T-helper 9 cell (primary cell): ENCODE results near the gene ATG2A.
A peak's percentile ranks its signal among the peaks of the same experiment; 100 is the strongest.

ENCODE experiments used
- DNase-seq: peaks from one replicate; pipeline ENCODE4 v3.0.0-alpha.2; 2020

ATG2A gene

DNA sequence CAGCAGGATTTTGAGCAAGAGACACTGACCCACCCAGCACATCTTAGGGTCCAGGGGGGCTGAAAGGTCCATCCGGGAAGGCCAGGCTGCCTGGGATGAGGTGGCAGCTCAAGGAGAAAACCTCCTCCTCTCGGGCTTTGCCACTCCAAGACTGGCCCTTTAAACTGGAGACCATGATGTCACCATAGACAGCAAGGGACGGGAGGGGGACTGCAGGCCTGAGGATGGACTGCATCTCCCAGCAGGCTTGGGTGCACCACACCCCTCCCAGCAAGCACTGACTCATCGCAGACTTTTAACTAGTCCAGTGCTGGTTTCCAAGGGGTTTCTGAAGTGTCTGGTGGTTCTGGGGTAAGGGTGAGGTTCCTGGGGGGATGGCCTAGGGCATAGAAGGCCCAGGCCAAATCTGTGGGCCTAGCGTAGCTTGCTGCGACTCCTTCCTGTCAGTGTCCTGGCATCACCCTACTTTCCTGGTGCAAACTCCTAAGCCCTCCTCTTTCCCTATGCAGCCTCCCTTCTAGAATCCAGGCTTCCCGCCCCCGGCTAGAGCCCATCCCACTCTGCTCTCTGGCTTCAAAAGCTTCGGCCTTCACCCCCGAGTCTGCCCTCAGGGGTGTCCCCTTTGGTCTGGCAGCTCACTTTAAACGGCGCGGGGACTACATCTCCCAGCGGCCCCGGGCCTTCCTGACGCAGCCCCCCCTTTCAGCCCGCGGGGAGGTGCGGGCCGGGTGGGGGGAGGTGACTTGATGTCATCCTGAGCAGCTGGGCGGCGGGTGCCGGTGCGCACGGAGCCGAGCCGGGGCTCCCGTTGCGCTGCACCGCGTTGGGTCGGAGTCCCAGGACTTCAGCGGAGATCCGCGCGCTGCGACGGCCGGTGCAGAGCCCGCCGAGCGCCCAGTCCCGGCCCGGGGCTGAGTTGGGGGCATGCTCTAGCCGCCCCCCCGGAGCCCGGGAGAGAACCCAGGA is 7.2 kb upstream of the ATG2A start, which contains the start of gene PPP2R5B:
Gene PPP2R5B, plus strand, starts transcription at position 746 of the 966 bp plus-strand sequence. CDS start 1,046 bp downstream, outside the sequence.
- peak; percentile 89 for DNase-seq

DNA sequence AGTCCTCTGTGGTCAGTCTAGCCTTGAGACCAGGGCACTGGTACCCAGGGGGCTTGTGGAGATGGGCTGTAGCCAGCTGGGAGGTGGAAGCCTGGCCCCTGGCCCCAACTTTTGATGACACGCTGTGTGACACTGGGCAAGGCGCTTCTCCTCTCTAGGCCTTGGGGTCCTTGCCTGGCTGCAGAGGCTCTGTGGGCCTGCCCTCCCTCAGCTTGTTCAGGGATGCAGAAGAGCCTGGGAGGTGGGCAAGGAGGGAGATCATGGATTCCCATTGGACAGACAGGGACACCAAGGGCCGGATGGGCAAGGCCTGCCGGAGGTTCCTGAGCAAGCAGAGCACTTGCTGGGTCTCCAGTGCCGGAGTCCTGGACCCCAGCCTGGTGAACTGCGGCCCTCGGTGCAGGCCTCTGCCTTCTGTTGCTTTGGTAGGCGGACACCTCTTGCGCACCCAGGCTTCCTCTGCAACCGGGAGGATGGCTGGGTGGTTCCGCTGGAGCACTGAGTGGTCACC is 6.2 kb upstream of the ATG2A start:
- DNase-seq: no peak

DNA sequence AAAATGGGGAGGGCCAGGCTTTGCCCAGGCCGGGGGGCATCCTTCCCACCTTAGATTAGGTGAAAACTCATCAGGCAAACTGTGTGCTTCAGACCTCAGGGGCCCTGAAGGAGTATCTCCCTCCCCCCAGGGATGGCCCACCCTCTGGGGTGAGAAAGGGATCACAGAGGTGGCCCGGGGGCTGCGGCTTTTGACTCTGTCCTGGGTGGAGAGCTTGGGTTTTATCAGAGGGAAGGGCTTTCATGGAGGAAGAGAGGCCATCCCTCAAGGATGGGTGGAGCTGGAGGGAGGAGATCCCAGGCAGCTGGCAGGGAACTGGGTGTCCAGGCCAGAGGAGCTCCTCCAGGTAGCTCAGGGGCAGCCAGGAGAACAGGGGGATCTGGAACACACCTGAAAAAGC is 4.4 kb upstream of the ATG2A start:
- DNase-seq: no peak

DNA sequence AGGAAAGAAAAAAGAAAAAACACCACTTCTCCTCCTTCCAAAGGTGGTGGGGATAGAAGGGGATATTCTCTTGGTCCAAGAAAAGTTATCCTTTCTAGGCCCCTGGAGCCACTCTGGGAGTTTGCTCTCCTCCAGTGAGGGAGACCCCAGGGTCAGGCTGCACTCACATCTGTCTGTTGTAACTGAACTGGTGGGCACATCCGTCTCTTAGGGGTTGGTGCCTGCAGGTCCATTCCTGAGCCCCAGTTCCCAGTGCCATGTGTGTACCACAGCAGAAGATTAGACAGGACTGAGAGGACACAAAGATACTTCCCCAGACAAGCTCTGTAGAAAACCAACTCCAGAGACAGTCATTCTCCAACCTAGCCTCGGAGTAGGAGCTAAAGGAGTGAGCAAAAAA is 3.1 kb upstream of the ATG2A start:
- DNase-seq: no peak

DNA sequence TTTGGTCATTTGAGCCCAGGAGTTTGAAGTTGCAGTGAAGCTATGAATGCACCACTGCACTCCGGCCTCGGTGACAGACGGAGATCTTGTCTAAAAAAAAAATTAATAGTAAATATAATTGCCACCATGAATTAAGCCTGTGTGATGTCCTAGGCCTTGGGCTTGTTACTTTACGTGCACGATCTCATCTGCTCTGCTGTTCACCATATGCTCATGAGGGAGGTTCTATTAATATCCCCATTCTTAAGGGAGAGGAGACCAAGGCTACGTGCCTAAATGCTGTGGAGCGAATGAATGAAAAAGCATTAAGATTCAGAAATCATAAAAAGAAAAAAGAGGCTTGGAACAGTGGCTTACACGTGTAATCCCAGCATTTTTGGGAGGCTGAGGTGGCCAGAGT is 2.6 kb upstream of the ATG2A start:
- no peak for DNase-seq

DNA sequence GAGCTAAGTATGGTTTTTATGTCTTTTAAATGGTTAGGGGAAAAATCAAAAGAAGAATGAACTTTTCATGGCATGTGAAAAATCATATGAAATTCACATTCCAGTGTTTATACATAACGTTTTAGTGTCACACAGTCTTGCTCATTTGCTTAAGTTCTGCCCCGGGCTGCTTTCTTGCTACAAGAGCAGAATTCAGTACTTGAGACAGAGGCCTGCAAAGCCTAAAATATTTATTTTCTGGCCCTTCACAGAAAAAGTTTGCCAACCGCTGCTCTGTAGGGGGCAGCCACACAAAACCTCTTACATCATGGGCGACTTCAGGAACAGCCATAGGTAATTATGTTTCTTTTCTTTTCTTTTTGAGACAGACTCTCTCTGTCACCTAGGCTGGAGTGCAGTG is 1.0 kb upstream of the ATG2A start:
- DNase-seq: no peak

DNA sequence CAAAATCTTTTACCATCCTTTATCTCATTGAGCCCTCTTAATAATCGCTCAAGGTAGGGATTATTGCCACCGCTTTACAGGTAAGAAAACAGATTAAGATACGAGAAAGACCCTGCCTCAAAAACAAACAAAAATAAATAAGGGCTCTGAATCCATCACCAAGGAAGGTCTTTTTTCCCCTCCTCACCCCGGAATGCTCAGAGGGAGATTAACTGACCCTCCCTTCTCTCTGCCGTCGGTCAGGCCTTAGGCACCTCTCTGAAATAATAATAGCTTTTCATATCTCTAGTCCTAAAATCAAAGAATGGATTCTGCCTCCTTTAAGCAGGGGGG is 620 bp upstream of the ATG2A start:
- no peak for DNase-seq

DNA sequence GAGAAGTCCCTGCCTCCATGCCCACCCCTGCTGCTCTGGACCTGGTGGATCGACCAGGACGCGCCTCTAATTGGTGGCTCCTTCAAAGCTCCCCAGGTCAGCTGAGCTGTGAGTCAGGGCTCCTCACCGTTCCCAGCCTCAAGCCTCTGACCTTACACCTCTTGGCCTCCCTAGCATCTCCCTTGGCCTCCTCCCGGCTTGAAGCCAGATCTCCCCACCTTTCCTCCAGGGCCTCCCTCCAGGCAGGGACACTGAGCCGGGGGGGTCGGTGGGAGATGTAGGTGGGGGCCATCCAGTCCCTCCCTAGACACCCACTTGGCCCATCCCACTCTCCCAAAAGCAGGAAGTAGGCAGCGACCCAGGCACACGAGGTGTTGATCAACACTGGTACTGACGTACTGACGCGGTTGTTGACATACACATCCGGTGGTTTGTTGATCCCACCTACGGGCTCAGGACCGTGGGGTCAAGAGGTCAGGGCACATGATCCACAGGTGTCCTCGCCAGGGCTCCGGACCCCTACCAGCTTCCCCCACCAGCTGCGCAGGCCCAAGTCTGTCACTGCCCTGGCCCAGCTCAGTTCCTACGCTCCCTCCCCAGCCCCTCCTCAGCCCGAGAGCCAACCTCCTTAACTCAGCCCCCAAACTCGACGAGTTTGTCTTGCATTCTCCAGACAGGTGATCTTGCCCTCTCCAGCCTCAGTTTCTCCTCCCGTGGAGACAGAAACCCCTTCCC is 802 bp downstream of the ATG2A start:
- peak; percentile 24 for DNase-seq

DNA sequence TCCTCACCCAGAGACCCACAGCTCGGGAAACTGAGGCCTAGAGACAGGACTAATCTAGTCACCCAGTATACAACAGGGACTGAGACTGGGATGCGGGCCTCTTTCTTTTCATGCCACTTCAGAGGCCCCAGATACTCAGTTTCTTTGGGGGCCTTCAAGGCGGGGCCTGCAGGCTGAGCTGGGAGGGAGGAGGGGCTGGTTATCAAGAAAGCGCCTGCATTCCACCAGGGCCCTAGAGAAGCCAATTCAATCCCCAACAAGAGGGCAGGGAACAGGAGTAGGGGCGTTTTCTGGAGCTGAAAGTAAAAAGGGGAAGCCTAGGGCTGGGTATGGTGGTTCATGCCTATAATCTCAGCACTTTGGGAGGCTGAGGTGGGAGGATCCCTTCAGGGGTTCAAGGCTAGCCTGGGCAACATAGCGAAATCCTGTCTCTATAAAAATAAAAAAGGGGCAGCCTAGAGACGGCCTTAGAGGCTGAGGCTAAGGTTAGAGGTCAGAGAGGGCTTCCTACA is 1.6 kb downstream of the ATG2A start:
- DNase-seq: no peak

DNA sequence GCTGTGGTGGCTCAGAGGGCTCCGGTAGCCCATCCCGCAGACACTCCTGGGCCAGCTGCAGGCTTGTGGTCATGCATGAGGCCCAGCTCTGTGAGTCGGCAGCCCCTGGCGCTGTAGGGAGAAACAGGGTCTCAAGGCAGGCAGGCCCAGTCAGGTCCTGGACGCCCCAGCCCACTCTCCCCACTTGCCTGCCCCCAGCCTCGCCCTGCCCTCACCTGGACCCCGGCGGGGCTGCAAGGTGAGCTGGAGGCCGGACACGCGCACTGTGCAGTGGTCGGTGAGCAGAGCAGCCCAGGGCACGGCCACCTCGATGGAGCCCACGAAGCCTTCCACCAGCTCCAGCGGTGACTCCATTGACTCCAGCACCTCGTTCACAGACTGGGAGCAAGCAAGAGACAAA is 2.9 kb downstream of the ATG2A start:
- DNase-seq: no peak

DNA sequence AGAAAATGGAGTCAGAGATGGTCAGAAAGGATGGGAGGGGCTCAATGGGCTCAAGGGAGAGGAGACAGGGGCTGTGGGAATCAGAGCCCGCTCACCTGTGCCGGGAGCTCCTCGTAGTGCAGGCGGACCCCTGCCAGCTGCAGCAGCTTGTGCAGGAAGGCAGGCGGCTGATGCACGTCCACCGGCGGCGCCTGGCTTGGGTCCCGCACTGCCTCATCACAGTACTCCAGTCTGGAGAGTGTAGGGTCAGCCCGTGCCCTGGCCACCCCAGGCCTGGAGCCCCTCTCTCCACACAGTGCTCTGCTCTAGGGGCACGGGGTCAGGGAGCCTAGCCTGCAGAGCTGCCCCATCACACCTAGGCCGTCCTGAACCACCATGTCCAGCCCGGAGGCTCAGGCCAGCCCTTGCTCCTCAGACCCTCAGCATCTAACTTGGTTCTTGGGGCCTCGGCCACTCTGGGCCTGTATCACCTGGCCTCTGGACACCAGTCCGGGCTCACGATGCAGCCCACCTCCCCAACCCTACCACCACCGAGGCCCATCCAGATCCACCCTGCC is 3.8 kb downstream of the ATG2A start:
- no peak for DNase-seq

DNA sequence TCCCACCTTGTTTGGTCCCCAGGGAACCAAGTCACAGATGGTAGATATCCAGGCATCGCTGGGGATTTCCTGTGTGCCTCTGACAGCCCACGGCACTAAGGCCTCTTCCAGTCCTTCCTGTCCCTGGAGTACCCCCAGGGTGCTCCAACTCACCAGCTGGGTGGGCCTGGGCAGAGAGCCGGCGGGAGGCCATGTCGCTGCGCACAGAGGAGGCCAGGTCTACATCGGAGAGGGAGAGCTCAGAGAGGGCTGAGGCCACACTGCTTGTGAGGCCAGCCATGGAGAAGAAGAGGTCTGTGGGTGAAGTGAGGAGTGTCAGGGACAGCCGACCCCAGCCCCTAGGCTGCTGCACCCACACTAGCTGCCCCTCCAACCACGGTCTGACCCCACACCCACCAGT is 5.3 kb downstream of the ATG2A start:
- DNase-seq: no peak

DNA sequence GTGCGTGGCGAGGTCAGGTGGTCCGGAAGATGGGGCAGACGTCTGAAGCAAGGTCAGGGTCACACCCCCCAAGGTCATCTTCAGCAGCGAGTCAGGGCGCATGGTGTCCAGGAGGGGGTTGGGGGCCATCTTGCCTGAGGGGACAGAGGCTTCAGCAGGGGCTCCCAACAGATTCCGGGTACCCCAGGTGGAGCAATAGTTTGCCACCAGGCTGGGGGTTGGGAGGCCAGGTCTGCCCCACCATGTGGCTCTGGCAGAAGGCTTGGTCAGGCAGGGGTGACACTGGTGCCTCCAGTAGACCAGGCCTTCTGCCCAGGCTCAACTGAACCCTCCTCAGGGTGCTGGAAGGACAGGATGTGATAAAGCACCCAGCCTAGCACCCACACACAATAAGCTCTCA is 5.9 kb downstream of the ATG2A start:
- no peak for DNase-seq

DNA sequence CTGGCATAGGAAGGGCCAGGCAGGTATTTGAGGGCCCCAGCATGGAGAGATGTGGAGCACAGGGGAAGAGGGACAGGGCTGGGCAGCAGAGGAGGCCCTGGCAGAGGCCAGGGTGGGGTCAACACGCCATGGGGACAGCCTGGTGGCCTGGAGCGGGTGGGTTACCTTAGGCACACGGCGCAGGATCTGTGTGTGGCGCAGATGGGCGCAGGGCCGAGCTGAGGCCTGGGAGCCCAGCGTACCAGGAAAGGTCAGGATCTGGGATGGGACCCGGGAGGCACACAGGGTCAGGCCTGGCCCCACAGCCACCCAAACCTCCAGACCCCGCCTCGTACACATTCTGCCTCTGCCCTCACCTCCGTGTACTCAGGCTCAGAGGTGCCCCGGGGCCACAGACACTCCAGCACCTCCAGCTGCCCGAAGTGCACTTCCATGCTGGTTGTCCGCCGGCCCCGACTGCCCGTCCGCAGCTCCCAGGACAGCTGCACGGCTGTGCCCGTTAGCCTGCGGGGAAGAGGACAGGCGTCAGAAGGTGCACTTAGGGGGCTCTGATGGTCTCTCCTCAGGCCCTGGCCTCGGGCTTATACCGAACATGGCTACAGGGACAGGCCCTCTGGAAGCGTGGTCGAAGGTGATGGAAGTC is 6.4 kb downstream of the ATG2A start:
- no peak for DNase-seq

DNA sequence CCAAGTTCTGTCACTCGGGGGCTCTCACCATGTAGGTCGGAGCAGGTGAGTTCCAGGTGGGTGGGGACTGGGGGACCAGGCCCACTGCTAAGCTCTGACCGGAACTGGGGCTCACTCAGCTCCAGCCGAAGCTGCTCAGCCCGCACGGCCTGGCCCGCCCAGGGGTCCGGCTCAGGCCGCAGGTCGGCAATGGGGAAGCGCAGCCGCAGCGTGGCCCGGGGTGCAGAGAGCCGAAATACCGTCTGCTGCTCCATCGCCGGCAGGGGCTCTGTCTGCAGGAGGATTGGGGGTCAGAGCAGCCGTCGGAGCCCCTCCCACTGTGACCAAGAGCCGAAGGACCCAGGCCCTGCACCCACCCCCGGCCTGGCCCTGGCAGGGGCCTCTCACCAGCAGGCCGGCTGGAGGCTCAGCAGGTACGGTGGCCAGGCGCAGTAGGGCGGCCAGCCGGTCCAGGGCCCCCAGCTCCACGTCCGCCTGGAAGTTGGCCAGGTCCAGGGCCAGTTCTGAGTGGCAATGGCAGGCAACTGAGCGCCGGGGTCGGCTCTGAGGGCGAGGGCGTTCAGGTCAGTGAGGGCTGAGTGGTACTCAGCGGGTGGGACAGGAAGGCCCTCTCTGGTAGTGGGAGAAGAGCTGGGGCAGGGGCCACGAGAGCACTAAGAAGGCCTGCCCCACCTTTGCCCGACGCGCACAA is 7.2 kb downstream of the ATG2A start:
- no peak for DNase-seq

DNA sequence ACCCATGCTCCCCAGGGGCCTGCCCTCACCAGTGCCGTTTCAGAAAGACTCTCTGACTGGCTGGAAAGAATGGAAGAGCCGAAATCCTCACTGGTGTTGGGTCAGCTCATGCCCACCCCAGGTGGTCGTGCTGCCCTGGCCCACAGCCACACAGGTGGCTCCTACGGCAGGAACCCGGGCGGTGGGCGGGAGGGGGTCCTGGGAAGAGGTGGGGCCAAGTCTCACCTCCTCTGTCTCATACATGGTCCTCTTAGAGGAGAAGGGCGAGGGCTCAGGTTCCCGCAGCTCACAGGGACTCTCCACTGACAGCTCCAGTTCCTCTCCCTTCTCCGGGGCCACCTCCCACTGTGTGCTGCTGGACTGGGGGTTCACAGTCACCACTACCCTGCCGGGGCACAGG is 8.2 kb downstream of the ATG2A start:
- DNase-seq: no peak

DNA sequence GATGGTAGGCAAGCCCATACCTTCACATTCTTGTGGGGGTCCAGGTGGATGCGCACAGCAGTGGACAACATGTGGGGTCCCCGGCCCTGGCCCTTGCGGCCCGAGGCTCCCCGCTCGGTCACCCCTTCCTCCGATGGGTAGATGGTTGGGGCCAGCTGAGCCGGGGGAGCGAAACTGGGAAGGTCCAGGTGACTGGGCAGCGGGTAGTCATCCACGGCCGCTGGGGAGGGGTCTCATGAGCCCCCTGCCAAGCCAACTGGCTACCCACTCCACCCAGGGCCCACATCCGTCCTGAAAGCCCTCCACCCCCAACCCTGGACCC is 10.7 kb downstream of the ATG2A start:
- DNase-seq: no peak

DNA sequence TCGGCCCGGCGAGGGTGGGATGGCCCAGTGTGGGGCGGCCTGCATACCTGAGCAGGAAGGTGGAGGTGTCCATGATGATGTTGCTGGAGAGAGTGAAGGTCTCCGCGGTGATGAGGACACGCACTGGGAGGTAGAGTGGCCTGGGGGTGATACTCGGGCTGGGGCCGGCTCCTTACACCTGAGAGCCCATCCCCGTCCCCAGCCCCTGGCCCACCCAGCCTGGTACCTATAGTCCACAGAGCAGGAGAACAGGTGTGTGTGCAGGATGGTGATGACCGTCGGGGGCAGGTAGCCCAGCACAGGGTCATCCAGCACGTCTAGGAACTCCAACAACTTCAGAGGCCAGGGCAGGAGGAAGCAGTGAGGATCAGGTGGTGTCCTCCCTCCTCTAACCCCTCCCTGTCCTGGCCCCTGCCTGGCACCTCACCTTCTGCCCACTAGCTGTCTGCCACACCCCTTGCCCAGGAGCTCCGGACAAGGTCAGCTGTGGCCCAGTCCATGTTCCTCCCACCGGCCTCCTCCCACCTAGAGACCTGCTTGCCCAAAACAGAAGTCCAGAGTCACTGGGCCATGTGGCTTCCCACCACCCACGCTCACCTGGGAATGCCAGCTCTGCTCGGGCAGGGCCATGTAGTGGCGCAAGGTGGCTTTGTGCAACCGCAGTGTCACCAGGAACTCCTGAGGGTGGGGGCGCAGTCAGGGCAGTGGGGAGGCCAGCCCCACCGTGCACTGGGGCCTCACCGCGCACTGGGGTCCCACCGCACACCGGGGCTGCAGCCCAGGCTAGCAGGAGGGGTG is 11.3 kb downstream of the ATG2A start:
- DNase-seq: no peak

DNA sequence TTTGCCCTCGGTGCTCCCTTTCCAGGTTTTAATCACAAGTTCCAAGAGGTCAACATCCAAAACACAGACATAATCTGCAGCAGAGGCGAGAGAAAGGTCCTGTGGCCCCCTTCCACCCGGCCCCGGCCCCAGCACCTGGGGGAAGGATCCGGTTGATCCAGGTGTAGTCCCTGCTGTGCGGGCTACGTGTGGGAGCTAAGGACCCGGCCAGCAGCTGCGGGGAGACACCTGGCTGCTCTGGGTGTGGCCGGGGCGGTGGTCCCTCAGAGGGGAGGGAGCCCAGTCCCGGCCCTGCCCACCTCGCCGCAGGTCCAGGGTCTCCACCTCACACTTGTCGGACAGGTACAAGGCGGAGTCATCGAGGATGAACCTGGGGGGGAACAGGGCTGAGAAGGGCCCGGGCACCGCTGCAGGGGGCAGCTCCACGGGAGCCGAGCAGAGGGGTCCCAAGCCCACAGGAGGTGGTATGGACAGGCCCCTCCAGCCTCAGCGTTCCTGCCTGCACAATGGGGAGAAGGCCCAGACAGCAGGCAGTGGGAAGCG is 13.6 kb downstream of the ATG2A start:
- no peak for DNase-seq

DNA sequence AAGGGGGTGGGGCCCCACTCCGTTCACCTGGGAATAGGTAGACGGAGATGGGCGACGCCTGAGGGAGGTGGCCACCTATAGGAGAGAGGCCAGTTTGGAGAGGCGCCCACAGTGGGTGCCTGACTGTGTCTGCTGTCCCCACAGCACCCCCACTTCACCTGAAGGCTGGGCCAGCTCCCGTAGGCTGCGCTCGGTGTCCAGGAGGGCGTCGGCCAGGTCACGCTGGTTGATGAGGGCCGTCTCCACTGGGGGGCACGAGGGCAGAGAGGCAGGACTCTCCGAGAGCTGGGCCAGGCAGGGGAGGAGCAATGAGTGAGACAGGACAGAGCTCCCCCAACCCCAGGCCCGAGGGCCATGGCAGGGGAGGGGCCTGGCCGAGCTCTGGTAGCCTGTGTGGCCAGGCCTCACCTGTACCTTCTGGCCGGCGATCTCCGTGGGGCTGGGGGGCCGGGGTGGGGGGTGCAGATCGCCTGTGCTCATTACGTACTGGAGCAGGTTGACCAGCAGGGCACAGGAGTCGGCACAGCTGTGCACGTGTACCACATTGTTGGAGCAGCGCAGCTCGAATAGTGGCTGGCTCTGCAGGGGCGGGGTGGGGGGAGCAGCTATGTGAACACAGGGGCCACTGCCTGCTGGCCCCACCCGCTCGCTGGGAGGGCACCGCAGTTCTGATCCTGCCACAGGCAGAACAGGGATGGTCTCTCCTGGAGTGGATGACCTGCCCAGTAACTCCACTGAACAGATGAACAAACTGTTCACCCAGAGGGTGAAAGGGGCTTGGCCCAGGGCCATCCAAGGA is 14.7 kb downstream of the ATG2A start:
- no peak for DNase-seq
